GM21825 (cell line): ENCODE data around the gene HGFAC.

Experiments
- ATAC-seq: cut with Tn5 transposase; IDR thresholded peaks from one replicate; pipeline ENCODE4 v1.9.1; 2021; ENCODE audit warnings: mild to moderate bottlenecking, moderate library complexity; ENCODE audit not compliant: unreplicated experiment

HGFAC gene

DNA sequence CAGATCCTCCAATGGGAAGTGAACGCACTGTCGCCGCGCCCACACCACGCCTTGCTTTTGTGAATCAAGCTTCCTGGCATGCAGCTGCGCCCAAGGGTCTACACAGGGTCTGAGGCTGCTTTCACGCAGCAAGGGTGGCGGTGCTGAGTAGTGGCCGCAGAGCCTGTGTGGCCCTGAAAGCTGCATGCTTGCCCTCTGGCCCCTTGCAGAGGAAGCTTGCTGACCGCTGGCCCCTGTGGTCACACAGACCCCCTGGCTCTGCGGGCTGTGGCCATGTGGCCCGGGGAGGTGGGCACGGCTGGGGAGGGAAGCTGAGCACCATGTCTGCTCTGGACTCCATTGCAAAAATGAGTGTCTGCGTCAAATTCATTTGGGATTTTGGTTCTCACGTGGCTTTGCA, 30.1 kb downstream of the HGFAC start:
- ATAC-seq, result no peak

DNA sequence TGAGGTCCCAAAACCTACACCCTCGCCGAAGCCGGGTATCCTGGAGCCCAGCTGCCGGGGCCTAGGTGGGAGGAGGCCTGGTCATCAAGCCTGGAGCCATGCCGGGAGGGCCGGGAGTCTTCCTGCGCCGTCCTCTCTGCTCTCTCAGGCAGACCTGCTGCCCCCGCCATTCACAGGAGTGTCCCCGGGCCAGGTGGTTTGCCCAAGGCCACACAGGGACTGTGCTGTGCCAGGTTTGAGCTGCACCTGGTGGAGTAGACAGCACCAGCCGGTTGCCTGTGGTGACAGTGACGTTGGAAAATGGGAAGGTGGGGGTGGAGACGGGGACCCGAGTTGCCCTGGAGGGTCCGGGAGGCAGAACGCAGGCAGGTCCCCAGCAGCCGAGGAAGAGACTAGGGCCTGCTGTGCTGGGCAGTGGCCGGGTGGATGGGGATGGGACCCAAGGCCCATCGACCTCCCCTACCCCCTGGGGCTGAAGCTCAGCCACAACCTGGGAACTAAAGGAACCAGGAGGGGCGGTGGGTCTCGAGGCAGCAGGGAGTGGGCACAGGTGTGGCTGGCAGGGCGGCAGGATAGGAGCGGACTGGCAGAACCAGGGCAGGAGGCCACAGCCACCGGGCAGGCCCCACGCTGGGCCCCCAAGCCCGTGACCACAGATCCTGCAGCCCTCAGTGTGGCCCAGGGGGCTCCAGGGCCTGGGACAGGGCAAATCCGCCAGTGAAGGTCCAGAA, 30.8 kb downstream of the HGFAC start:
- no peak for ATAC-seq

DNA sequence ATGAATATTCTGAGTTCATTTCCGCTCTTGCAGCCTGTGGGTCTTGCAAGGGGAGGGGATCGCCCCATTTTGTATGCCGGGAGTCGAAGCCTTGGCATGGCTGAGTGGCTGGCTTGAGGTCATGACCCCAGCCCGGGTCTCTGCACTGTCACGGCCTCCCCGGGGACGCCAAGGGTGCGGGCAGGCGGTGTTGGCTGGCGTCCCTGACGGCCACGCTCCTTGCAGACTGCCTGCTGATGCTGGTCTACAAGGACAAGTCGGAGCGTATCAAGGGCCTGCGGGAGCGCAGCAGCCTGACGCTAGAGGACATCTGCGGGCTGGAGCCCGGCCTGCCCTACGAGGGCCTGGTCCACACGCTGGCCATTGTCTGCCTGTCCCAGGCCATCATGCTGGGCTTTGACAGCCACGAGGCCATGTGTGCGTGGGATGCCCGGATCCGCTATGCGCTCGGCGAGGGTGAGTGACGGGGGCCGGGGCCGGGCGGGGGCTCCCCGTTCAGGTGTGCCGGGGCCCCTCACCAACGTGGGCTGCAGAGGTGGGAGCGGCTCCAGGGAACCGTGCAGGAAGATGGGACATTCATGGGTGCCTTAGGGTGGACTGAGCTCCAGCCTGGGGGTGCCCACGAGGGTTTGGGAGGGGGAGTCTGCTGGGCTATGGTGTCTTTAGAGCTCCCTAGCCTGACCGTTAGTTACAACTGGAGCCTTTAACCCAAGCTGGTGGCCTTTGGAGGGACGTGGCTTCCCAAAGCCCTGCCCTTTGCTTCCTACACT, 31.6 kb downstream of the HGFAC start:
- no peak for ATAC-seq

DNA sequence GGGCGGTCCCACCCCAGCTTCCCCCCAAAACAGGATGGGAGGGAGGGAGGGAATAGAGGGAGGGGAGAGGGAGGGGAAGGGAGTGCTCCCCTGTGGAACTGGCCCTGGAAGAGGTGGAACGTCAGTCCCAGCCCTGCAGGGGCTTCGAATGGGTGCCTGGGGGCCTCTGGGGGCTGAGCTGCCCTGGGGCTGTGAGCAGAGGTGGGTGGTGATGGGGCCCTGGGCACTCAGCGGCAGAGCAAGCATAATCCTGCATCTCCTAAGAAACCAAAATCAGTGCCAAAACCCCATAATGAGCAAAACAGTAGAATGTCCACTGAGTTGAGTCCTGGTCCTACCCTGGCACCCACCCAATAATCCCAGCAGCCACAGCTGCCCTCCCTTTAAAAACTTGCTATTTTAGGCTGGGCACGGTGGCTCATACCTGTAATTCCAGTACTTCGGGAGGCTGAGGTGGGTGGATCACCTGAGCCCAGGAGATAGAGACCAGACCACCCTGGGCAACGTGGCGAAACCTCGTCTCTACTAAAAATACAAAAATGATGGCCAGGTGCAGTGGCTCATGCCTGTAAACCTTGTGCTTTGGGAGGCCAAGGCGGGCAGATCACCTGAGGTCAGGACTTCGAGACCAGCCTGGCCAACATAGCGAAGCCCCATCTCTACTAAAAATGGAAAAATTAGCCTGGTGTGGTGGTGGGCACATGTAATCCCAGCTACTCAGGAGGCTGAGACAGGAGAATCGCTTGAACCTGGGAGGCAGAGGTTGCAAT, 32.4 kb downstream of the HGFAC start:
- ATAC-seq, result no peak

DNA sequence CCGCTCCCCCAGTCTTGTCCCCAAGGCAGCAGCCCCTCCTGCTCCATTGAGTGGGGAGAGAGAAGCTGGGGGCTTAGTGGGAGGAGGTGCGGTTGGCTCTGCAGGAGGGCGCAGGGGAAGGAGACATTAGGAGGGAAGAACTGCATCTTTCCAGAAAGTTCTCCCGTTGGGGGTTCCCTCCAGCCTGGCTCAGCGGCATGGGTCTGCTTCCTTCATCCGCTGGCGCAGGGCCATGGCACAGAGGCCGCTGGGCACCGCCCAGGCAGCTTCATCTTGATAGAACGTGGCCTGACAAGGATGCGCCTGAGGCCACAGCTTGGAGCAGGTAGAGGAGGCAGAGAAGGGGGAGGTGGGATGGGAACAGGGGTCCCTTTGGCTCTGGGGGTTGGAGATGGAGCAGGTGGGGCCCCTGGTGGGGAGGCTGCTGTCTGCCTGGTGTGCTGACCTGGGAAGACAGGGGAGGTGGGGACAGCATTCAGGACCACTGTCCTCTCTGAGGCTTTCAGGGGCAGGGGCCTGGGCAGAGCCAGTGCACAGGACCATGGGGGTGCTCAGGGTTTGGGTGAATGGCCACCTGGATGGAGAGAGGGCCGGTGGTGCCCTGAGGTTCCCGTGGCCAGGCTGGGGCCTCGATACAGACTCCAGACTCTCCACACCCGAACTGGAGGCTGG, 33.4 kb downstream of the HGFAC start:
- no peak for ATAC-seq

DNA sequence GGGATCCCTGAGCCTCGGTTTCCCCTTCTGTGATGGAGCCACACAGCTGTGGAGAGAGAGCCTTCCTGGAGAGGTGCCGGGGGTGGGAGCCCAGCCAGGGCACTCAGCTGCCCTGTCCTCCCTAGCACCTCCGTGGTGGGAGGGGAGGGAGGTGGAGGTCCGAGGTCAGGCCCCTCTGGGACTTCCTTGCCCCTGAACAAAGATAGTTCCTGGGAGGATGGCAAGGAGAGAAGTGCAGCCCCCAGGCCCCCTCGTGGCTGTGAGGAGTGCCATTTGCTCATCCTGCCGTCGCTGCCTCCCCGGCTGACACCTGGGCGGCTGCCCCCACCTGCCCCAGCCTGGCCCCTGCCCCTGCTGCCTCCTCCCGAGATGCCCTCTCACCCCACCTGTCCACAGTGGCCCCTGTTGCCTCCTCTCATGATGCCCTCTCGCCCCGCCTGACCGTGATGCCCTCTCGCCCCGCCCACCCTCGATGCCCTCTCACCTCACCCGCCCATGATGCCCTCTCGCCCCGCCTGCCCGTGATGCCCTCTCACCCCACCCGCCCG, 34.0 kb downstream of the HGFAC start:
- no peak for ATAC-seq

DNA sequence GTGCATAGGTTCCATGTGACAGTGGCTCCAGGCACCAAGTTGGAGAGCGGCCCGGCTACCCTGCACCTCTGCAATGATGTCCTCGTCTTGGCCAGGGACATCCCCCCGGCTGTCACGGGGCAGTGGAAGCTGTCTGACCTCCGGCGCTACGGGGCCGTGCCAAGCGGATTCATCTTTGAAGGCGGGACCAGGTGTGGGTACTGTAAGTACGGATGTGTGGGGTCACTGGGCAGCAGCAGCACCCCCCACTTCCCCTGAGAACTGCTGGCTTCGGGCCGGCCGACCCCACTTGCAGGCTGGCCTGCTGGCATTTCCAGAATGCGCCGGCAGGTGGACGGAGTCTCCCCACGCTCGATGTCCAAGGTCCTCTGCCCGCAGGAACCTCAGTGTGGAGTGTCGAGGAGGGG, 34.6 kb downstream of the HGFAC start:
- ATAC-seq, result no peak

DNA sequence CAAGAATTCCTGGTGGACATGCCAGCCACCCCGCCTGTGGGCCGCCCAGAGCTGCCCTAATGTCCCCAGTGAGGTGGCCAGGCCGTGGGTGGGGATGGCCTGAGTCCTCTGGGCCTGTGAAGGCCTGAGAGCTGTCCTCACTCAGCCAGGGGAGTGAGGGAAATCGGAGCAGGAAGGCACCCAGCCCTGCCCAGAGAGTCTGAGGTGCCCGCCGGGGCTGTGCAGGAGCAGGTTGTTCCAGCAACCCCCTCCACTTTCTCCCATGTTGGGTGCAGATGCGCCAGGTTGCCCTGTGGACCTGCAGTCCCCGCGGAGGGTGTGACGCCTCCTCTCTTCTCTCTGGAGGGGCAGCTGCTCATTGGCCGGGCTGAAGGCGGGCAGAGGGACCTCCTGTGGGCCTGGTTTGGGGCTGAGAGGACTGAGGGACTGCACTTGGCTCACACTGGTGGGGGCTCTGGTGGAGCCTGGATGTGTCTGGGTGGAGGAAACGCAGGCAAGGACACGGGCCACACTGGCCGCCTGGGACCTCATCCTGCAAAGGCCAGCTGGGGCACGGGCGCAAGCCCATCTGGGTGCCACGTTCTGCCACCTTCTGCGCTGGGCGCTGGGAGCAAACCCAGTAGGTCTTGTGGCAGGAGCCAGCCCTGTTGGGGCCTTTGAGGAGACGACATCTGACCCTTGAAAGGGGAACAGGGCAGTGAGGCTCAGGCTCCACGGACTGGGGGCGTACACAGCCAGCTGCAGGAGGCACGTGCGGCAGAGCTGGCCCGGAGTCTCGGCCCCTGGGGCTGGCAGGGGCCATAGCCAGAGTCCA, 35.4 kb downstream of the HGFAC start:
- ATAC-seq, result no peak

DNA sequence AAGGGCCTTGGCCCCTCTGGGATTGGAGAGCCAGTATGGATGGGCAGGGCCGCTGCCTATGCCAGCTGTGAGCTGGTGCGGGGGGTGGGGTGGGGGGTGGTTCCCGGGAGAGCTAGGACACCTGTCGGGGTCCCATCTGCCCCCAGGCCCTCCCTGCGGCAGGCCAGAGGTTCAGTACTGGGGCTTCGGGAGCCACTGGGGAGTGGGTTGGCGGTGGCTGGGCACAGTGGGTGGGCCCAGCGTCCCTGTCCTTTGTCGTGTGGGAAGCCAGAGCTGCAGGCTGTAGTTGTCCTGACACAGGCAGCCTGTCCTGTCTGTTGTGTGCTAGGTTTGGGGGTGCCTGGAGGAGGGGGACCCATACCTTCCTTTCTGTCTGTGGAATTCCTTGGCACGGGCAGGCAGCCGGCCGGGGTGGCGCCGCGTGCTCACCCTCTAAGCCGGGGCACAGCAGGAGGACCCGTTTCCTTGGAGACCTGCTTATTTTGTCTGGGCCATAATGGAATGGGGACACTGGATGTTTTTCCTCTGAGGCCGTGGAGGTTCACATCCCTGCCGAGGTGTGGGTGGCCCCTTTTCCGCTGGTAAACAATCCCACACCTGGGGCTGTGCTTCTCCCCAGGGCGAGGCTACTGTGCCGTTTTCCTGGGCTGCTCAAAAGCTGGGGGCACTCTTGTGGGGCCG, 36.1 kb downstream of the HGFAC start:
- no peak for ATAC-seq

DNA sequence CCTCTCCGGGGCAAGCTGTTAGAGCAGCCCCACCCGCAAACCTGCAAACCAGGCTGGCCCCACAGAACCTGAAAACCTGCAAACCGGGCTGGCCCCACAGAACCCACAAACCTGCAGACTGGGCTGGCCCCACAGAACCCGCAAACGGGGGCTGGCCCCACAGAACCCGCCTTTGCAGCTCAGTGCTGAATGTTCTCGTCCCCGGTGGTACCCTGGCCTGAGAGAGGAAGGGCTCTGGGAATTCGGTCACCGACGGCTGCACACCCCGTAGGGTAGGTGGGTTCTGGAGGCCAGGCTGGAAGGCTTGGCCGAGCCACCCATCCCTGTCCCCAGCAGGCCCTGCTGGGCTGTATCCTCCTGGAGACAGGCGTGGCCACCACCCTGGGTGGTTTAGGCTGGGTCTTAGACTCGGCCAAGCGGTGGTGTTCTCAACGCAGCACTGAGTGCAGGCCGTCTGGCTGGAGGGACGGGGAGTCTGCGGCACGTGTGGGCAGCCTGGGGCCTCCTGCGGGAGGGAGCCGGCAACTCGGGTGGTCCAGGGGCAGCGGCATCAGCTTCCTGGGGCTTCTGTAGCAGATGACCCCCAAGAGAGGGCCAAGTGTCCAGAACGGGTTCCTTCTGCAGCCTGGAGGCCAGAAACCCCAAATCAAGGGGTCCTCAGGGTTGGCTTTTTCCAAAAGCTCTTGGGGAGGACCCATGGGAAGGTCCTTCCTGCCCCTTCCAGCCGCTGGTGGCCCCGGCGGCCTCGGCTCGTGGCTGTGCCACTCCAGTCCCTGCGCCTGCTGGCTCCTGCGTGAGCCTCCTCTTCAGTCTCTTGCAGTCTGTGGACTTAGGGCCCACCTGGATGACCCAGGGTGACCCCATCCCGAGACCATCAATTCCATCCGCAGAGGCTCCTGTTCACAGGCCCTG, 36.9 kb downstream of the HGFAC start:
- no peak for ATAC-seq

DNA sequence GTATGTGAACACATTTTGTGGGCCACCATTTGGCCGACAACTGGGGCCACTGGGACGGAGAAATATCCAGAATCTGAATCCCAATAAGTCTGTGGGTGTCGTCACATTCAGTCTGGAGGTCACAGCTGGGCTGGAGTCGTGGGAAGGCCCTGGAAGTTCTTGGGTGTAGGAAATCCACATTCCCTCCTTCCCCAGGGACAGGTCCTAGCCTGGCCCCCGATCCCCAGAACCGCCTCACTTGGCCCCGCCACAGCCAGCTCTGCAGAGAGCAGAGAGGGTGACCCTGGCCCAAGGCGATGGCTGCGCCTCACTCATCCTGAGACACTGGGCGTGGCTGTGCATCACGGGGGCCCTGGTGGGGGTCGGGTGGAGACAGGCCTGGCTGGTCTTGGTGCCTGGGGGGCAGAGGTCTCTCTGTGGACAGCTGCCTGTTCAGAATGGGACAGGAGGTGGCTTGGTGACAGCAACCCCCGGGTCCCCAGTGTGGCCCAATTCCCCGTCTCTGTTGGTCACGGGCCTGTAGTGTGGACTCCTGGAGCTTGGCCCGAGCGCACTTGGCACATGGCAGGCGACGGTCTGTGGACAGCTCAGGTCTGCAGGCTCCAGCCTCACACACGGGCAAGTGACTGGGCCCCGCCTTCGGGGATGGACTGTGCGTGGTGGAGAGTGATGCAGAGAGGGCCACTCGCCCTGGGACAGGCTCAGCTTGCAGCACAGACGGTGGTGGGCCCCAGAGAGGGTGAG, 37.8 kb downstream of the HGFAC start:
- ATAC-seq, result no peak

DNA sequence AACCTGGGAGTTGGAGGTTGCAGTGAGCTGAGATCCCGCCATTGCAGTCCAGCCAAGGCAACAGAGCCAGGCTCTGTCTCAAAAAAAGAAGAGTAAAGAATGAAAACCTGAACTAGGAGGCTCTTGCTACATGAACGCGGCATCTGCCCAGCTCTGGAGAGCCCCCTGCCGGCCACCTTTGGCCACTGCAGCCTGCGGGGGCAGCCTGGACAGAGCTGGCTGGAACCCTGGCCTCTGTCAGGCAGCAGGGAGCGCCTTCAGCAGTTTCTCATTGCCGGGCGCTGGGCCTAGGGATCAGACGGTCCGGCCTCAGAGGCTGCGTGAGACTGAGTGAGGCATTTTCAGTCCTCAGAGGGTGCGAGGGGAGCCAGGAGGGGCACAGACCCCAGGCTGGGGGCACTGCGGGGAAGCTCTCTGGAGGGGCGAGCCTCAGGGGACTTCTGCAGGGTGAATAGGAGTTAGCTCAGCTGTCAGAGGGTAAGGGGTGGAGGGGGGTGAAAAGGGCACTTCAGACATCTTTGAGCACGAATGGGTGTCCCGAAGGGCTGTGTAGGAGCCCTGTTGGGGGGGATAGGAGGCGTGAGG, 38.9 kb downstream of the HGFAC start:
- ATAC-seq, result peak; percentile 66

DNA sequence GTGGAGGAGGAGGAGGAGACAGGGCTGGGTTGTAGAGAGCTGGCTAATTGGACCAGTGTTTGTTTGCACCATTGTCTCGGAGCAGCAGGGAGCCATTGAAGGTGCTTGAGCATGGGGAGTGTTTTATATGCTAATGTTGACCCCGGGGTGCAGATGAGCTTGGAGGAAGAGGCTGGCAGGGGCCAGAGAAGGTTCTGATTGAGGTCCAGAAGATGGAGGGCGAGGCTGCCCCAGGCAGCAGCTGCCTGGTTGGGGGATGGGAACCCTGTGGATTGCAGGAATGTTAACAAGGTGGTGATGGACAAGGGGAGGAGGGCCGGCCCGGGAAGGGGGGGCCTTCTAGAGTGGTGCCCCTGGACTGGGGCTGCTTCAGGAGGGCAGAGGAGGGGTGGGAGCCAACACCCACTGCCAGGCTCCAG, 39.4 kb downstream of the HGFAC start:
- no peak for ATAC-seq

DNA sequence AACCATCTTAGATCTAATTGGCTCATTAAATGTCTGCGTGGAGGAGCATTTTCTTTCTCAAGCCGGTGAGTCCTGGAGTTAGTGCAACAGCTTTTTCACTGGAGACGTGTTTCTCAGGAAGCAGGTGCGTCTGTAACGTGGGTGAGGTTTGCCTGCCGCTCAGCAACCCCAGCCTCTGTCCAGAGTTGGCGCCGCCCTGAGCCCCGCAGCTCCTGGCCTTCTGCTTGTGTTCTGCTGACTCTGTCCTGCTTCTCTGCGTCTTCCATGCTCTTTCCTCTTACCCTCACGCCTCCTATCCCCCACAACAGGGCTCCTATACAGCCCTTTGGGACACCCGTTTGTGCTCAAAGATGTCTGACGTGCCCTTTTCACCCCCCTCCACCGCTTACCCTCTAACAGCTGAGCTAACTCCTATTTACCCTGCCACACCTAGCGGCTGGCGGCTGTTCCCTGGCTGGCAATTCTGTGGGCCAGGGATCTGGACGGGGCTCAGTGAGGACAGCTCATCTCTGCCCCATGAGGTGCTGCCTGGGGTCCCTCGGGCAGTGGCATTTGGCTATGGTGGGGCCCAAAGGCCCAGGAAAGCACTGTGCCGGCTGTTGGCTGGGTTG, 40.1 kb downstream of the HGFAC start:
- no peak for ATAC-seq

DNA sequence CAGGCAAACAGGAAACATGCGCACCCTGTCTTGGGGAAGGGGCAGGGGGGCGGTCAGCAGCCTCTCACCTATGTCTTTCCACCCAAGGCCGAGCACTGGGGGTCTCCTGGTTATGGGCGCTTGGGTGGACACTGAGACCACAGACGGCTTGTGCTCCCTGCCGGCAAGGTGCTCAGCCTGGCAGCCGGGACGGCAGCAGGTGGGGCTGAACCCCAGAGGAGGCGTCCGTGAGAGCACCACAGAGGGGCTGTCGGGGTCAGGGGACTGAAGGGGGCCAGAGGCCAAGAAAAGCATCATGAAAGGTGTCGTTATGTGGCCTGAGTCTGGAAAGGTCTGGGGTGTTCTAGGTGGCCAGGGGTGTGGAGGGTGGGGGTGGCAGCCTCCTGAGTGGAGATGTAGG, 40.9 kb downstream of the HGFAC start:
- ATAC-seq, result no peak

DNA sequence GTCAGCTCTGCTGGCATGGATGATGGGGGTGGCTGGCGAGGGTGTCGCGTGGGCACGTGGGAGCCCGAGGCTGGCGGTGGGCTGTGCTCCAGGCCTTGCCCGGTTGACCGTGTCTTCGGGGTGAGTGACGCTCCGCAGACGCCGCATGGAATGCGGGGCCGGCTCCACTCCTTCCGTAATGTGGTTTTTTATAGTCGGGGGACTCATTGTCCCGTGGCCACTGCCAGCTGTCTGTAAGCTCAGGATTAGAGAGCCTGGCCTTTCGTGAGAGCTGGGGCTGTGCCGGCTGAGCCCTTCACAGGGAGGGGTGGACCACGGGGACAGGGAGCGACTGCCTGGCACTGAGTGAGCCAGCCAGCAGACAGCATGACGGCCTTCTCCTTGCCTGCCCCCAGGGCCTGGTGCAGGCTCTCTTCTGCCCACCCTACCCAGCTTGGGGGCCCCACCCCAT, 41.7 kb downstream of the HGFAC start:
- ATAC-seq, result no peak
